Measurements from ENCODE around the gene RYR1.

RYR1 gene

GRCh38 chr19:38519168-38519567 is 85.7 kb downstream of the RYR1 start:
- no peak for DNase-seq

GRCh38 chr19:38519988-38520387 is 86.5 kb downstream of the RYR1 start:
- DNase-seq = no peak

GRCh38 chr19:38522915-38523314 is 89.4 kb downstream of the RYR1 start:
- DNase-seq = no peak

DNA sequence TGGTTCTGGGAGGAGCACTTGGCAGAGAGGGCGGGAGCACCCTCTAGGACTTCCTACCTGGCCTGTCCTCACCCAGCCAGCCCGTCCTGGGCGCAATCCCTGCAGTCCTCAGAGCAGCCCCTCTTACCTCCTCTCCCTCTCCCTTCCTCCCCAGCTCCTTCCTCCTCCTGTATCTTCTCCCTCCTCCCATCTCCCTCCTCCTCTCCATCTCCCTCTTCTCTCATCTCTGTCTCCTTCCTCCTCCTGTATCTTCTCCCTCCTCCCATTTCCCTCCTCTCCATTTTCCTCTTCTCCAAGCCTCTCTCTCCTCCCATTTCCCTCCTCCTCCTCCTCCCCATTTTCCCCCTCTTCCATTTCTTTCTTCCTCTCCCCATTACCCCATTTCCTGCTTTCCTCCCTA is 89.8 kb downstream of the RYR1 start:
- DNase-seq = no peak

DNA sequence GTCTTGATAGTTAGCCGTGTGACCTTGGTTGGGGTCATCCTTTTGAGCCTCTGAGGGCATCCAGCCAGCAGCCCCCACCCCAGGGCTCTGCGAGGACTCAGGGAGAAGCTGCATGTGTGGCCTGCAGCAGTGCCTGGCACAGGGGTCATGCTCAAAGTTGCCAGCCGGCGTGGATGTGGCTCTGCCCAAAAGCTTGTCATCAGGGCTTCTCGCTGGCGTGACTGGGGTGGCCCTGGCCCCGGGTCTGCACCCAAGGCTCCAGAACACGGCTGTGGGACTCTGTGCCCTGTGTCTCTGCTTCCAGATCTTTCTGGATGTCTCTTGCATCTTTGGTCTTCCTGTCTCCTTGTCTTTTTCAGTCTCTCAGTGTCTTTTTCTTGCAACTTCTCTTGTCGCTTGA is 90.9 kb downstream of the RYR1 start:
- no peak for DNase-seq

DNA sequence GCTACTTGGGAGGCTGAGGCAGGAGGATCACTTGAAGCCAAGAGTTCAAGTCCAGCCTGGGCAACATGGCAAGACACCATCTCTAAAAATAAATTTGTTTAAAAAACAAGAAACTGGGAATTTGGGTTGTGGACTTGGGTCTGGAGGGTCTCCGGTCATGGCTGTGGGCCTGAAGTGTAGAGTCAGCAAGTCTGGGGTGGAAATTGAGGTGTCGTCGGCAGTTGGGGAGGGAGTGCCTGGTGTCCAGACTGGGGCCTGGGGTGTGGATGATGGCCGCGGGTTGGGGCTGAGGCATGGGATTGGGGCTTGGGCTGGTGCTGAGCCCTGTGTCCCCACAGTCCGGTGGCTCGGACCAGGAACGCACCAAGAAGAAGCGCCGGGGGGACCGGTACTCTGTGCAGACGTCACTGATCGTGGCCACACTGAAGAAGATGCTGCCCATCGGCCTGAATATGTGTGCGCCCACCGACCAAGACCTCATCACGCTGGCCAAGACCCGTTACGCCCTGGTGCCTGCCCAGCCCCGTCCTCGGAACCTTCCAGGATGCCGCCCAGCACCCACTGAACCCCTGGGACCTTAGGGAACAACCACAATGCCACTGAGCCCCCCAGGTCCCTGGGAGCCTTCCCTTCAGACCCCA is 91.6 kb downstream of the RYR1 start:
- DNase-seq = no peak

- no peak for DNase-seq
Observed at GRCh38 chr19:38526430-38526829, 92.9 kb downstream of the RYR1 start.

GRCh38 chr19:38527466-38528136 is 94.1 kb downstream of the RYR1 start:
- peak; percentile 8 for DNase-seq

DNA sequence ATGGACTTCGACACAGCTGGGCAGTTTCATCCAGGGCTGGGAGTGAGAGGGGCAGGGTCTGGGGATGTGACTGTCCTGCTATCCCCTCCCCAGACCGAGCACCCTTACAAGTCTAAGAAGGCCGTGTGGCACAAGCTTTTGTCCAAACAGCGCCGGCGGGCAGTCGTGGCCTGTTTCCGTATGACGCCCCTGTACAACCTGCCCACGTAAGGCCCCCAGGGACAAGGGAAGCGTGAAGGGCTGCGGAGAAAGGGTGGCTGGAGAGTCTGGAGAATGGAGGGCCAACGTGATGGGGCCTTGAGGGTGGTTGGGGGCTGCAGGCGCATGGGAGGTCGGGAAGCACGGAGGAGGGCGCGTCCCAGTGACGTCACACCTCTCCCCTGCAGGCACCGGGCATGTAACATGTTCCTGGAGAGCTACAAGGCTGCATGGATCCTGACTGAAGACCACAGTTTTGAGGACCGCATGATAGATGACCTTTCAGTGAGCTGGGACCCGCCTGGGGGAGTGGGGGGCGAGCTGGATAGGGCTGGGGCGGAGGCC is 94.8 kb downstream of the RYR1 start:
- no peak for DNase-seq

DNA sequence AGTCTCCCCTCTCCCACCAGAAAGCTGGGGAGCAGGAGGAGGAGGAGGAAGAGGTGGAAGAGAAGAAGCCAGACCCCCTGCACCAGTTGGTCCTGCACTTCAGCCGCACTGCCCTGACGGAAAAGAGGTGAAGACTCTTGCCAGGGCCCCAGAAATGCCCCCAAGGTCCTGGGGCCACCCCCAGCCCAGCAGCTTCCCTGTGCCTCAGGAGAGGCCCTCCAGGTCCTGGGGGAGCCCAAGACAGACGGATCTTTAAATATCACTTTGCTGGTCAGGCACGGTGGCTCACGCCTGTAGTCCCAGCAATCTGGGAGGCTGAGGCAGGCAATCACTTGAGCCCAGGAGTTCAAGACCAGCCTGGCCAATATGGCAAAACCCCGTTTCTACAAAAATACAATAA is 95.4 kb downstream of the RYR1 start:
- no peak for DNase-seq

GRCh38 chr19:38531515-38531914 is 98.0 kb downstream of the RYR1 start:
- no peak for DNase-seq

- DNase-seq = no peak
Observed at GRCh38 chr19:38532939-38533338, 99.4 kb downstream of the RYR1 start.

DNA sequence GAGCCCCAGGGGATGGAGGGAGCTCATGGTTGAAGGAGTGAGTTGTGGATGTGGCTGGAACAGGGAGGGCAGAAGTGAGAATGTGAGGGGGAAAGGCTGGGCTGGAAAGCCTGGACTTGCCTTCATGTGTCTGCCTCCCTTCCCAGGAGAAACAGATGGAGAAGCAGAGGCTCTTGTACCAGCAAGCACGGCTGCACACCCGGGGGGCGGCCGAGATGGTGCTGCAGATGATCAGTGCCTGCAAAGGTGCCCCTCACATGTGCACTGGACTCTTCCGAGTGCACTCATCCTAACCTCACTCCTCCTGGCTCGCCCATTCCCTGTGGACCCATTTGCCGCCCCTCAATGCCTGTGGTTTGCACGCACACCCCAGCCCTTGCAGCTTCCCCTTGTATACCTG is 101.1 kb downstream of the RYR1 start:
- no peak for DNase-seq

DNA sequence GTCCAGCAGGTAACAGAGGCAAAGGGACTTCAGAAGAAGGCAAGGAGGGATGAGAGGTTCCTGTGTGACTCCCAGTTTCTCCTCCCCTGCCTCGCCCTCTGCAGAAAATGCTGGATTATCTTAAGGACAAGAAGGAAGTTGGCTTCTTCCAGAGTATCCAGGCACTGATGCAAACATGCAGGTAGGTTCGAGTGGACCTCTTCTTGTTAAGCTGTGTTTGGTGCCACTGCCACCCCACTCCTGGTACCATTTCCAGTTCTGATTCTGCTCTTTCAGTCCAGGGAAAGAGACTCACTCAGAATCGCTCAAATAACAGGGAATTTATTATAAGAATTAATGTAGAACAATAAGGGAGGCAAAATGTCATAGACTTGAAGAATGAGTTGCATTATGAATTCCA is 101.7 kb downstream of the RYR1 start:
- no peak for DNase-seq

DNA sequence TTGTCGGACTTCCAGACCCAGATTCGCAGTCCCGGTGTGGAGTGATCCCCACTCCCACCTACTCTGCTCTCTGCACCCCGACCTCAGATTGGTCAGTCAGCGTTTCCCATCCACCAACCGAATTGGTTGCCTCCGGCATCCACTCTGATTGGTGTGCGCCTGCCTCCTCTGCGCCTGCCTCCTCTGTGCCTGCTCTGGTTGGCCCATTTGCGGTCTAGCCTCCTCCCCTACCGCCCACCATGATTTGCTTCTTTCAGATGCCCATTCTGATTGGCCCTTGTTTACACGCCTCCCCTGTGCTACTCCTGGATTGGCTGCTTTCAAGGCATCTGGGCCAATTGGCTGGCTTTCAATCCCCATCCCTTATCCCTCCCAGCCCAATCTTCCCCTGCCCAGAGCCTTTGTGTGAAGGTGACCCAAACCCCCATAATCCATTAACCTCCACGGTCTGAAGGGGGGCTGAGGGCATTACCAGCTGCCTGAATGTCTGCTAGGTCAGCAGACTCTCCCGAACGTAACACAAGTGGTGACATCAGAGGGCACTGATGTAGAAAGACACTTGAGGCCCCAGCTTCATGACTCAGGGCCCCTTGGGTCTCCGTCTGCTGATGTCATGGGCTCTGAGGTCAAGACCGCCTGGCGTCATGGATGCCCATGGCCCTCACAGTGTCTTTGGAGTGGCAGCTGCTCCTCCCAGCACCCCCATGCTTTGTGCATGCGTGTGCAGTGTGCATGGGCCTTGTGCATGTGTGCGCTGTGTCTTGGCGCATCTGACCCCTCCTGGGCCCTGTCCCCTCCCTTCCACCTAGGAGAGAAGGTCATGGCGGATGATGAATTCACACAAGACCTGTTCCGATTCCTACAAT is 103.8 kb downstream of the RYR1 start:
- DNase-seq = no peak

- no peak for DNase-seq
Observed at GRCh38 chr19:38538386-38538785, 104.9 kb downstream of the RYR1 start.

GRCh38 chr19:38538793-38539528 is 105.5 kb downstream of the RYR1 start:
- no peak for DNase-seq

- no peak for DNase-seq
Observed at GRCh38 chr19:38539751-38540150, 106.3 kb downstream of the RYR1 start.

- DNase-seq = no peak
Observed at GRCh38 chr19:38542040-38542439, 108.5 kb downstream of the RYR1 start.

- no peak for DNase-seq
Observed at GRCh38 chr19:38543286-38543806, 109.9 kb downstream of the RYR1 start.

DNA sequence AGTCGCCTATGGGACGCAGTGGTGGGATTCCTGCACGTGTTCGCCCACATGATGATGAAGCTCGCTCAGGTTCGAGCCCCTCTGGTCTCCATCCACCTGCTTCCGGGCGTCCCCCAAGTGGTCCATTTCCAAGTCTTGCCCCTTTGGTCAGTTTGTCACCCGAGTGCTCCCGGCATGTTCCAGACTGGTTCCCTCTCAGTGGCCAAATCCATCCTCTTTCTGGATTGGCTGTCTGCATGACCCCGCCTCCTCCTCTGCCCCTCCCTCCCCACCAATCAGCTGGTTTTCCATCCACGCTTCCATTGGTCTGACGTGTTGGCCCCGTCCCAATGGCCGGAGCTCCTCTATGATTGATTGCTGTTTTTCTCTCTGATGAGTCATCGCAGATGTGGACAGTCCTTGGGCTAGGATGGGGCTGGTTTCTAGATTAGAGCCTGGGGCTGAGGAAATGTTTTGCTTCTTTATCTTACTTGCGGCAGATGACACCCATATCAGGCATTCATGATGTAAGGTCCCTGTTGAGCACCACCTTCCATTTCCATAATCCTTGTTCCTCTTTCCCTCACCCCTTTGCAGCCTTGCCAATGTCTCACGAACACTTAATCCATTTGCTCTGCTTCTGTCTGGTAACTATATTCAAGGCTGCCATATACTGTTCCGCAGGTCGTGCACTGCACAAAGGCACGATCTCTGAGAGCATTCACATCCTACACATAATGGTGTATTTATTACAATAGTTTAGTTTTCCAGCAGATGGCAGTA is 110.5 kb downstream of the RYR1 start:
- DNase-seq = peak; percentile 57
